IMR-90 (cell line): Measurements from ENCODE around the gene GRIN2B. TPM values are rescaled to one million over a fixed set of nuclear protein-coding genes. Genes with fewer than 3 reads are reported as not detected.

ENCODE experiments used
- ATAC-seq: fragments of 200-7000 bp; cut with Tn5 transposase; 2 replicates; pipeline ENCODE4 v1.9.1; 2020; ENCODE audit warnings: low read depth, mild to moderate bottlenecking, moderate library complexity
- BruUV-seq: library from RNA; stranded (reverse); fragments of 400-500 nt; replicated peaks from 2 replicates; lab custom pipeline; 2021; lab: Mats Ljungman, UMichigan
- CTCF ChIA-PET: fragments of 300-600 bp; formaldehyde crosslinking; extraction: SDS; loops from one replicate; lab custom pipeline; 2021; ENCODE audit warnings: antibody characterized with exemption; lab: Yijun Ruan, JAX
- POLR2A ChIA-PET: fragments of 300-600 bp; sonication (Branson Sonifier 250); formaldehyde crosslinking; loops from one replicate; lab custom pipeline; 2022; ENCODE audit warnings: antibody characterized with exemption; ENCODE audit not compliant: unreplicated experiment; lab: Charles Lee
- DNase-seq: peaks from one replicate; pipeline ENCODE4 v3.0.0; 2013
- H2AFZ ChIP-seq: replicated peaks from 2 replicates; pipeline ENCODE3; 2013; ENCODE audit warnings: low read length, mild to moderate bottlenecking; ENCODE audit not compliant: poor library complexity
- H2AK5ac ChIP-seq: 2 replicates; pipeline ENCODE4 v1.6.1; 2013; ENCODE audit warnings: low read depth, low read length, inconsistent platforms
- H2AK9ac ChIP-seq: replicated peaks from 2 replicates; pipeline ENCODE3; 2013; ENCODE audit warnings: mild to moderate bottlenecking, low read depth, low read length, moderate library complexity; ENCODE audit not compliant: poor library complexity
- H2BK120ac ChIP-seq: 2 replicates; pipeline ENCODE4 v1.6.1; 2013; ENCODE audit warnings: low read depth, low read length, inconsistent platforms
- H2BK15ac ChIP-seq: 3 replicates; pipeline ENCODE4 v1.6.1; 2013; ENCODE audit warnings: low read depth, low read length, inconsistent platforms
- H2BK20ac ChIP-seq: 2 replicates; pipeline ENCODE4 v1.6.1; 2013; ENCODE audit warnings: low read depth, mild to moderate bottlenecking, inconsistent platforms, low read length, moderate library complexity
- H2BK5ac ChIP-seq: 2 replicates; pipeline ENCODE4 v1.6.1; 2013; ENCODE audit warnings: mild to moderate bottlenecking, low read depth, low read length, inconsistent platforms; ENCODE audit not compliant: poor library complexity, severe bottlenecking
- H3K14ac ChIP-seq: replicated peaks from 2 replicates; pipeline ENCODE4 v1.6.1; 2013; ENCODE audit warnings: low read depth, low read length, inconsistent platforms
- H3K18ac ChIP-seq: 2 replicates; pipeline ENCODE4 v1.6.1; 2013; ENCODE audit warnings: low read depth, low read length, control low read depth
- H3K23ac ChIP-seq: 2 replicates; pipeline ENCODE4 v1.6.1; 2013; ENCODE audit warnings: low read depth, low read length, inconsistent platforms
- H3K27ac ChIP-seq: 2 replicates; pipeline ENCODE4 v1.5.1; 2013; ENCODE audit warnings: mild to moderate bottlenecking, control low read depth, low read length; ENCODE audit not compliant: insufficient read depth
- H3K27me3 ChIP-seq: 2 replicates; pipeline ENCODE4 v1.6.1; 2013; ENCODE audit warnings: low read length; ENCODE audit not compliant: control insufficient read depth, insufficient read depth
- H3K36me3 ChIP-seq: 2 replicates; pipeline ENCODE4 v1.6.1; 2013; ENCODE audit warnings: low read length, mixed read lengths; ENCODE audit not compliant: control insufficient read depth, insufficient read depth
- H3K4ac ChIP-seq: 2 replicates; pipeline ENCODE4 v1.6.1; 2013; ENCODE audit warnings: low read depth, low read length, inconsistent platforms
- H3K4me1 ChIP-seq: 2 replicates; pipeline ENCODE4 v1.6.1; 2013; ENCODE audit warnings: low read length, mixed read lengths; ENCODE audit not compliant: control insufficient read depth, insufficient read depth
- H3K4me2 ChIP-seq: 2 replicates; pipeline ENCODE4 v1.6.1; 2013; ENCODE audit warnings: low read depth, mild to moderate bottlenecking, control low read depth, low read length, moderate library complexity
- H3K4me3 ChIP-seq: 2 replicates; pipeline ENCODE4 v1.5.1; 2013; ENCODE audit warnings: low read depth, mild to moderate bottlenecking, control low read depth, low read length, moderate library complexity; ENCODE audit not compliant: insufficient read depth
- H3K56ac ChIP-seq: 2 replicates; pipeline ENCODE4 v1.6.1; 2013; ENCODE audit warnings: low read length, inconsistent platforms; ENCODE audit not compliant: insufficient read depth; ENCODE audit errors: extremely low read depth
- H3K79me1 ChIP-seq, 2 experiments: 2 replicates each; pipeline ENCODE4 v1.6.1; 2013; ENCODE audit warnings: low read length in 2 of 2, inconsistent platforms in 1 of 2, low read depth in 1 of 2
- H3K9ac ChIP-seq: 2 replicates; pipeline ENCODE4 v1.6.1; 2013; ENCODE audit warnings: low read depth, low read length, control low read depth
- H3K9me1 ChIP-seq: 2 replicates; pipeline ENCODE4 v1.6.1; 2013; ENCODE audit warnings: low read length, inconsistent platforms; ENCODE audit not compliant: insufficient read depth
- H3K9me3 ChIP-seq: 2 replicates; pipeline ENCODE4 v1.6.1; 2013; ENCODE audit warnings: low read length; ENCODE audit not compliant: control insufficient read depth, insufficient read depth
- H4K20me1 ChIP-seq: 2 replicates; pipeline ENCODE4 v1.6.1; 2013; ENCODE audit warnings: low read length, inconsistent platforms; ENCODE audit not compliant: insufficient read depth
- H4K5ac ChIP-seq: 2 replicates; pipeline ENCODE4 v1.6.1; 2013; ENCODE audit warnings: mild to moderate bottlenecking, low read depth, low read length, control low read depth
- H4K8ac ChIP-seq, 2 experiments: 2 replicates each; pipeline ENCODE4 v1.6.1; 2013; ENCODE audit warnings: low read depth in 2 of 2, low read length in 2 of 2, control low read depth in 1 of 2, inconsistent platforms in 1 of 2
- H4K91ac ChIP-seq: 2 replicates; pipeline ENCODE4 v1.6.1; 2013; ENCODE audit warnings: low read depth, low read length, inconsistent platforms; ENCODE audit not compliant: insufficient read depth
- BHLHE40 ChIP-seq: fragments of 150-350 bp; IDR thresholded peaks from 2 replicates; pipeline ENCODE4 v1.6.1; 2016; ENCODE audit warnings: mild to moderate bottlenecking, low read depth, low read length
- CEBPB ChIP-seq: IDR thresholded peaks from 2 replicates; pipeline ENCODE4 v1.6.1; 2012; ENCODE audit warnings: low read depth, low read length, improper control_type of control experiment
- CHD1 ChIP-seq: IDR thresholded peaks from 2 replicates; pipeline ENCODE4 v1.6.1; 2012; ENCODE audit warnings: low read depth, low read length, improper control_type of control experiment
- CTCF ChIP-seq: conservative IDR thresholded peaks from 2 replicates; pipeline ENCODE4 v1.5.1; 2012; ENCODE audit warnings: mild to moderate bottlenecking, low read depth, low read length, improper control_type of control experiment
- FOS ChIP-seq: fragments of 150-350 bp; IDR thresholded peaks from 2 replicates; pipeline ENCODE4 v1.6.1; 2016; ENCODE audit warnings: low read depth, low read length
- MAFK ChIP-seq: IDR thresholded peaks from 2 replicates; pipeline ENCODE4 v1.6.1; 2012; ENCODE audit warnings: low read depth, low read length, improper control_type of control experiment
- MAZ ChIP-seq: IDR thresholded peaks from 2 replicates; pipeline ENCODE4 v1.6.1; 2012; ENCODE audit warnings: low read depth, mild to moderate bottlenecking, low read length, improper control_type of control experiment, moderate library complexity, borderline replicate concordance
- MXI1 ChIP-seq: IDR thresholded peaks from 2 replicates; pipeline ENCODE4 v1.6.1; 2012; ENCODE audit warnings: low read depth, mild to moderate bottlenecking, low read length, moderate library complexity, borderline replicate concordance
- NFE2L2 ChIP-seq: fragments of 150-350 bp; IDR thresholded peaks from 2 replicates; pipeline ENCODE4 v1.6.1; 2016; ENCODE audit warnings: low read depth, mild to moderate bottlenecking, low read length
- POLR2A ChIP-seq: IDR thresholded peaks from 2 replicates; pipeline ENCODE4 v1.6.1; 2012; ENCODE audit warnings: mild to moderate bottlenecking, low read depth, low read length
- RAD21 ChIP-seq: IDR thresholded peaks from 2 replicates; pipeline ENCODE4 v1.6.1; 2012; ENCODE audit warnings: low read length, improper control_type of control experiment
- RFX5 ChIP-seq: IDR thresholded peaks from 2 replicates; pipeline ENCODE4 v1.8.0; 2012; ENCODE audit warnings: low read depth, mild to moderate bottlenecking, low read length, moderate library complexity
- SMC3 ChIP-seq: fragments of 150-350 bp; IDR thresholded peaks from 2 replicates; pipeline ENCODE4 v1.6.1; 2016; ENCODE audit warnings: low read depth, mild to moderate bottlenecking, antibody characterized with exemption, low read length, moderate library complexity
- USF2 ChIP-seq: fragments of 150-350 bp; IDR thresholded peaks from 2 replicates; pipeline ENCODE4 v1.6.1; 2017; ENCODE audit warnings: mild to moderate bottlenecking, antibody characterized with exemption, low read length, low read depth
- WGBS, 2 experiments: methylation state at CpG; one replicate each; pipeline versions ENCODE4 v1.1.5 to v1.1.7; 2013; ENCODE audit warnings: missing lambda C conversion rate in 2 of 2; ENCODE audit not compliant: insufficient read length in 1 of 2; ENCODE audit errors: extremely low coverage in 2 of 2; 5-methylcytosine and 5-hydroxymethylcytosine counted together
- dilution Hi-C: fragments of 300-500 bp; cut with HindIII; formaldehyde crosslinking; loops from one replicate; pipeline ENCODE4 v1.14.3; 2018; ENCODE audit warnings: low sequenced_read_pairs; ENCODE audit not compliant: unreplicated experiment
- in situ Hi-C: fragments of 300-500 bp; cut with MboI; formaldehyde crosslinking; loops from 3 replicates; pipeline ENCODE4 v1.14.3; 2019; ENCODE audit warnings: low sequenced_read_pairs, inconsistent platforms, mixed read lengths
- intact Hi-C: fragments of 100-400 bp; cut with micrococcal nuclease; formaldehyde crosslinking; loops from 2 replicates; pipeline ENCODE4 v1.10.0; 2022
- polyA plus RNA-seq, 3 experiments: library from polyadenylated mRNA; depleted of rRNA; stranded (reverse); fragments of >200 nt; gene quantifications; 2 replicates each; pipeline ENCODE4 v1.2.3, GENCODE V29; 2012; ENCODE audit warnings: low replicate concordance in 1 of 3
- total RNA-seq: library from RNA; depleted of rRNA; stranded (reverse); fragments of >200 nt; gene quantifications from 2 replicates; pipeline ENCODE4 v1.2.3, GENCODE V29; 2012
- TF ChIP-seq, protein P1 (sequence below): fragments of 150-350 bp; IDR thresholded peaks from 2 replicates; pipeline ENCODE4 v1.6.1; 2016; ENCODE audit warnings: low read depth, mild to moderate bottlenecking, low read length, moderate library complexity, borderline replicate concordance

The GRIN2B gene
- total and polyA plus RNA-seq, 2 of the 4 experiments (the other 2 are of a cell fraction) = under 0.01 TPM; not detected in 1

DNA sequence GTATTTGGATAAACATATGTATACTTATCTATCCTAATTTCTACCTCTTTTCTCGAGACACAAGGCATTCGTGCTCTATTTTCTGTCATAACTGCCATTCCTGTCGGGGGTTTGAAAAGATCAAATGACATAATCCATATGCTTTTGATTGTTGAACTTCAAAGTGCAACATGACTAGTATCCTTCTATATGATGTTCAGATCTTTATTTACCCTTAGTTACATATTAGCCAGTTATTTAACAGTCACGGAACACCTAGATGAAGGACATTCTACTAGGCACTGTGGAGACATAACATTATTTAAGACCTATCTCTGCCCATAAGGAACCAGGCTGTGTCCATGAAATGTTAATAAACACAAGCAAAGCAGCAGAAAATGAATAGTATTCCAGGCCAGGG, 11.2 kb upstream of the GRIN2B start:
- BruUV-seq = no TSS peak
- Histone ChIP-seq H3K18ac (no peak overlapping the region), H2BK120ac (no peak overlapping the region), H2AFZ (no peak overlapping the region), H3K36me3 (no peaks in the 10 kb centered on the region), H3K9me1 (no peaks in the 10 kb centered on the region), H3K56ac (no peak overlapping the region), H3K9ac (no peak overlapping the region), H3K4ac (no peak overlapping the region), H3K27me3 (no peaks in the 10 kb centered on the region), H3K4me3 (no peak overlapping the region), H4K91ac (no peak overlapping the region), H4K5ac (no peak overlapping the region), H2BK15ac (no peak overlapping the region), H2AK9ac (no peak overlapping the region), H3K23ac (no peak overlapping the region), H3K14ac (no peak overlapping the region), H3K79me1 (no peaks in the 10 kb centered on the region), H3K4me1 (no peaks in the 10 kb centered on the region), H3K9me3 (no peaks in the 10 kb centered on the region; the same call in 1 of the 2 replicates), H3K27ac (no peak overlapping the region), H2BK5ac (no peak overlapping the region), H4K20me1 (no peaks in the 10 kb centered on the region), H4K8ac (no peak overlapping the region), H2AK5ac (no peak overlapping the region), H2BK20ac (no peak overlapping the region), H3K4me2 (no peak overlapping the region)
- intact Hi-C loops = no loop called here
- dilution Hi-C loops = no loop called here
- ChIA-PET CTCF (no interaction called here), POLR2A (no interaction called here)
- in situ Hi-C loops = no loop called here
- ATAC-seq (no peak), DNase-seq (no peak)
- no peak for TF ChIP-seq CHD1
- no peak for TF ChIP-seq CTCF
- no peak for TF ChIP-seq RFX5
- TF ChIP-seq FOS = no peak
- no peak for TF ChIP-seq BHLHE40
- no peak for TF ChIP-seq CEBPB
- TF ChIP-seq NFE2L2 = no peak
- no peak for TF ChIP-seq RAD21
- no peak for TF ChIP-seq MXI1
- TF ChIP-seq SMC3 = no peak
- TF ChIP-seq, protein P1, sequence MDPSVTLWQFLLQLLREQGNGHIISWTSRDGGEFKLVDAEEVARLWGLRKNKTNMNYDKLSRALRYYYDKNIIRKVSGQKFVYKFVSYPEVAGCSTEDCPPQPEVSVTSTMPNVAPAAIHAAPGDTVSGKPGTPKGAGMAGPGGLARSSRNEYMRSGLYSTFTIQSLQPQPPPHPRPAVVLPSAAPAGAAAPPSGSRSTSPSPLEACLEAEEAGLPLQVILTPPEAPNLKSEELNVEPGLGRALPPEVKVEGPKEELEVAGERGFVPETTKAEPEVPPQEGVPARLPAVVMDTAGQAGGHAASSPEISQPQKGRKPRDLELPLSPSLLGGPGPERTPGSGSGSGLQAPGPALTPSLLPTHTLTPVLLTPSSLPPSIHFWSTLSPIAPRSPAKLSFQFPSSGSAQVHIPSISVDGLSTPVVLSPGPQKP = no peak
- TF ChIP-seq MAZ = no peak
- TF ChIP-seq MAFK = no peak
- TF ChIP-seq USF2 = no peak
- TF ChIP-seq POLR2A = no peak
- no CpG with 5 or more reads among the region's 4 CpGs for WGBS, 2 experiments
